OCI-M2 (cell line): ENCODE results near the gene TBCK.

Experiments
- DNase-seq: peaks from one replicate; lab custom pipeline; 2025; ENCODE audit not compliant: unreplicated experiment; lab: John Stamatoyannopoulos, UW

TBCK gene

DNA sequence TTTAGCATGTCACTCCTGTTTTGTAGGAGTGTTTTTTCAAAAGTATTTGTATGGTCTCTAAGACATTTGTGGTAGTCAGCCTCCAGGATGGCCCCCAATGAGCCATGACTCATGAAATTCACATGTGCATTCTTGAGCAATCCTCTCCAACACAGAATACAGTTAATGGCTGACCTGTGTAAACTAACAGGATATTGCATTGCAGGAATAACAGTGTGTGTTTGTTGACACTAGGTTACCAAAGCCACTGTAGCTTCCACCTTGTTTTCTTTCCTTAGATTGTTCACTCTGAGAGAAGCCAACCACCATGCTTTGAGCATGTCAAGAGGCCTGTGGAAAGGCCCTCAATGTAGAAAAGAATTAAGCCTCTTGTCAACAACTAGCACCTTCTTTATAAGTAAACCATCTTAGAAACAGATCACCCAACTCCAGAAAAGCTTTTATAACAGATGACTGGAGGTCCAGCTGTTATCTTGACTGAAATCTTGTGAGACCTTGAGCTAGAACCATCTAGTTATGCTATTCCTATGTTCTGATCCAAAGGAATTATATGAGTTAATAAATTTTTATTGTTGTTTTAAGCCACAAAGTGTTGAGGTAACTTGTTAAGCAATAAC is 28.5 kb downstream of the TBCK start:
- DNase-seq, result no peak

DNA sequence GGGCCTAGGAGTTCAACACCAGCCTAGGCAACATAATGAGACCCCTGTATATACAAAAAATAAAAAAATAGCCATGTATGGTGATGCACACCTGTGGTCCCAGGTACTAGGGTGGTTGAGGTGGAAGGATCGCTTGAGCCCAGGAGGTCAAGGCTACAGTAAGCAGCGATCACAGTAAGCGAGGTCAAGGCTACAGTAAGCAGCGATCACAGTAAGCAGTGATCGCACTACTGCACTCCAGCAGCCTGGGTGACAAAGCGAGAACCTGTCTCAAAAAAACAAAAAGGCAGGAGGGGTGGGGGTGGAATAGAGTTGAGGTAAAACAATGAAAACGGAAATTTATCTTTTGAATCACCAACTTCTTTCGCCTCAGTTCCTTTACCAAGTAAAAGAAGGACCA is 29.4 kb downstream of the TBCK start:
- no peak for DNase-seq

DNA sequence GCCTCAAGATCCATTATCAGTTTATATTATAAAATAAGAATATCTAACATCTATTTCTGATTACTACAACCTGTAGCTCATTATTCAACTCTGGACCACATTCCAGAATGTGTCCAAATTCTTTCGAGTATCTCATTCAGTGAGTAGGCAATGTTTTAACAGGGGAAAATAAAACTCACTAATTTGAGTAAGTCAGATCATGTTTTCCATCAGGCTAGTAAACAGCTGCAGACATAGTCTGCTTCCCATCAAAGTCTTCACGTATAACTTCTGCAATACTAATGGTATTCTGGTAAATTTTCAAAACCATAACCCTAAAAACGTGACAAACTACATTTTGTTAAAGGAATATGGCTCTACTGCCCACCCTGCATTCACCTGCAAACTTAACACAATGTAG is 31.8 kb downstream of the TBCK start:
- no peak for DNase-seq

DNA sequence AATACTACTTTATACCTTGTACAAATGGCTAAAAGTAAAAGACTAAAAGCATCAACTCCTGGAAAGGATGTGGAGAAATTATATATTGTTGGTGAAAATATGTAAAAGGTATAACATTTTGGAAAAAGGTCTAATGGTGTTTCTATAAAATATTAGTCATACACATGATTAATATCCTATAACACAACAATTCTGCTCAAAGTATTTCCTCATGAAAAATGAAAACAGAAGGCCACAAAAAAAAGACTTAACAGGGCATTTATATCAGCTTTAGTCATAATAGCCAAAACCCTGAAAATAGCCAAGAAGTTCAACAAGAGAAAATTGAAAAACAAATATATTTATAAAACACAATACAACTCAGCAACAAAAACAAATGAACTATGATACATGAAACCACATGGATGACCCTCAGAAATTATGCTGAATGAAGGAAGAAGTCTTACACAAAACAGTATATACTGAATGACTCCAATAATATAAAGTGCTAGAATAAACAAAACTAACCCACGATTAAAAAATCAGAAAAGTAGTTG is 38.8 kb downstream of the TBCK start:
- no peak for DNase-seq

DNA sequence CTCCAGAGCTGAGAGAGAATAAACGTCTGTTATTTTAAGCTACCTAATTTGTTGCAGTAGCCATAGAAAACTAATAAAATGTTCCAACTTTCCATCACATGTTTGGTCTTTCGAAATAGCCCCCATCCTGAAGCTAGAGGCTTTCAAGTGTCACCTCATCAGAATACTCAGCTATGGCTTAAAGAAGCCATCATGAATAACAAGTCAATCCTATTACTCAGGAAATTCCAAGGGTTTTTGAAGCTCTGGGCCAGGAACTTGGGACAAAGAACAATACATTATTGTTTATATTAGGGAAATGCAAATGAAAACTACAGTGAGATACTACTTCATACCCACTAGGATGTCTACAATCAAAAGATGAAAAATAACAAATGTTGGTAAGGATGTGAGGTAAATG is 42.2 kb downstream of the TBCK start:
- no peak for DNase-seq

DNA sequence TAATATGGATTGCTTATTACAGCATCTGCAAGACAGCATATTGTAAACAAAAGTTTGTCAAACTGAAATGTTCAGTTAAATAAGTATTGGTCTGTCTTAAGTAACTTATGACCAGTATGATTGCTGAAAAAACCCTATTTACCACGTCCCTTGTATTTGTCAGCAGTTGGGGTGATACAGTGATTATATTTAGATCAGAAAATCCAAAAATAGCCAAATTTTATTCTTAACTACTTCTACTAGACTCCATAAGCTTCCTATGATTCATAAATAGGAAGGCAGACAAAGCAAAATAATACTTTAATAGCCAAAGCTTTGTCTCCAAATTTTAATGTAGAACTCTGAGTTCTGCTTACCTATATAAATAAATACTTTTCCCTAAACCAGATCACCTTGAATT is 45.3 kb downstream of the TBCK start:
- no peak for DNase-seq

DNA sequence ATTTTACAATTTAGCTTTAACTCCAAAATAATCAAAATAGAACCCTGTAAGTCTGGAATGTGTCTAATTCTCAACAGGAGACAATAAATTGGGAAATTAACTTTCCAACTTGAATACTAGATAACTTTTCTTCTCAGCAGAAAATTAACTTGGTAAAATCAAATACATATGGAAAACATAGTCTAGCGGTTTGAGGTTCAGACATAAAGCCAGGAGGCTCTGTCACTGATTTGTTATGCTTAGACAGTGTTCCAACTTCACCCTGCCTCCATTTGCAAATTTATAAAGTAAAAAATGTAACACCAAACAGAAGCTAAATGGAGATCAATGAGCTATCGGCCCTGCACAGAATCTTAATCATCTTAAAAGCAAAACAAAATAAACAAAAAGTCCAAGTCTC is 46.3 kb downstream of the TBCK start:
- DNase-seq, result no peak

DNA sequence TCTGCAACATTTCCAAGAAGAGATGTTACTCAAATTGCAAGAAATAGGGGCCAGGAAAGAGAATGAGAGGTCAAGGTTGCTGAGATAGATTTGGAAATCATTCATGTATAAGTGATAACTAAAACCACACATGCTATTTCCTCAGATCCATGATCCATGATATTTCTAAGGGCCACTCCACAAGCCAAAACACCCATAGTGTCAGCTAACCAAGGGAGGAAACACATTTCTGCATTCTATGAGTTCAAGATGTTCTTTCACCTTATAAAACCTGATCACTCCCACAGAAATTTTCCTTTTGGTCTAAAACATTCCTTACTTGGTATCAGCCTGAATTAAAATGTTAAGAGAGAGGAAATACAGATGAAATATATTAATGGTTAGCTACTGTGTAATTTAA is 47.2 kb downstream of the TBCK start:
- no peak for DNase-seq

DNA sequence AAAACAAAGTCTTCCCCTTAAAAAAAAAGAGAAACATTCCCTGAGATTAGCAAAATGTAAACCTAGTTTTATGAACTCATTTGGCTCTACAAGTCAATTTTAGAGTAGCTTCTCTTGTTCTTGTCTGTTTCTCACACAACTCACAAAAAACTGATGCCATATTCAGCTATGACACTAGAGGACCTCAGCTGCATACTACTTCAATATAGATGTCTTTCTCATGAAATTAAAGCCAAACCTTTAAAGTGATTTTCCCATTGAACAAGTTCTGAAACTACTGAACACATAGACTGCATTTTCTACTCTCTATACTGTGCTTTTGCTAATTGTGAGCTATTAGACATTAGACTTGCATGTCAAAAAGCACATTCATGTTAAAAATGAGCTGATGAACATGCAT is 49.8 kb downstream of the TBCK start:
- no peak for DNase-seq

DNA sequence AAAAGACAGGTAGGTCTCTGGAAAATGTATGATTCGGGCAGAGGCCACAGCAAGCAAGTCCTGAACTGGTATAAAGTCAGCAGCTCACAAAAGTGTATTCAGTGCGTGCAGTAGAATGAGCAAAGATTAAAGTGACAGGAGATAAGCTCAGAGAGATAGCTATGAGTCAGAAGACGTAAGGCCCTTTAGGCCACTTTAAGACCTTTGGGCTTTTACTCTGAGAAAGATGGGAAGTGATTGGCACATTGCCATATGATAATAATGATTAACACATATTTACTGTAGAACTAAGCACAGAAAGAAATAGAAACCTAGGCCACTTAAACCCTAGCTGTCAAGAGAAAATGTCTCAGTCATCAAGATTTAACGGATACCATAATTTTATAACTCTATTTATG is 51.7 kb downstream of the TBCK start:
- DNase-seq, result no peak

DNA sequence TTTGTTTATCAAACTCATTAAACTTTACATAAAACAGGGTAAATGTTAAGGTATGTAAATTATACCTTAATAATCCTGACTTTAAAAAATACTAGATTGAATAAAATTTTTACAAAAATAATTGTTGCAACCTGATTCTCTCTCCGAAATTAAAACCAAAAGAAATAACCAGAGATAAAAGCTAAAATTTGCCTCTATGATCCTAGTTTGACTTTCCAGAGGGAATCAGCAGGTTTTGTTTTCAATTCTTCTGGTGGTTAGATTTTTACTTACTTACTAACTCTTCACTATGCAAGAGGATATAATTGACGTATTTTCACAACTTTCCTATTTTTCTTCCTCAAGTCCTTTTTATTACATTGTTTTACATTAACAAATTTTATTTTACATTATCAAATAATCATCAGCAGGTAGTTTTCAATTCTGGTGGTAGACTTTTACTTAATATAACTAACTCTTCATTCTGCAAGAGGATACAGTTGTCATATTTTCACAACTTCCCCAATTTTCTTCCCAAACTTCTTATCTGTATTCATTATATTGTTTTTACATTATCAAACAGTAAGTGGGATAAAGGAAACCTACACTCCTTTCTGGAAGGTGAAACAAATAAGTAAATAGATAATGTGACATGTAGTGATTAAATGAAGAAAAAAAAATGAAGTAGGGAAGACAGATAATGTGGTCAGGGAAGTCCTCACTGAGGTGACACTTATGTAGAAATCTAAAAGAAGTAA is 52.2 kb downstream of the TBCK start:
- no peak for DNase-seq

DNA sequence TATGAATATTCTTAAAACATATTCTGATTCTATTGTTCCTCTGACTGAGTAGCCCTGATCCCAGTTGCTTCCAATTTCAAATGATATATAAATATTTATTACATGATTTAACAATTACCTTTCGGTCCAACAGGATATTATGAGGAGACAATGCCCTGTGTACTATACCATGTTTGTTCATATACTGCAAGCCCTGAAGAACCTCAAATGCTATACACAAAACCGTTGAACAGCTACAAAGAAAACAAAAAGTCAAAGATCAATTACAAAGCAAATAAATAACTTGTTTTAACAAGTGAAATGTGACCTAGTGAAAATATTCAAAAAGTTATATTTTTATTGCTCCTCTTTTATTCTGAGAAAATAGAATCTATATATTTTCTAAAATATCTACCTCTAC is 54.0 kb downstream of the TBCK start:
- DNase-seq, result no peak

DNA sequence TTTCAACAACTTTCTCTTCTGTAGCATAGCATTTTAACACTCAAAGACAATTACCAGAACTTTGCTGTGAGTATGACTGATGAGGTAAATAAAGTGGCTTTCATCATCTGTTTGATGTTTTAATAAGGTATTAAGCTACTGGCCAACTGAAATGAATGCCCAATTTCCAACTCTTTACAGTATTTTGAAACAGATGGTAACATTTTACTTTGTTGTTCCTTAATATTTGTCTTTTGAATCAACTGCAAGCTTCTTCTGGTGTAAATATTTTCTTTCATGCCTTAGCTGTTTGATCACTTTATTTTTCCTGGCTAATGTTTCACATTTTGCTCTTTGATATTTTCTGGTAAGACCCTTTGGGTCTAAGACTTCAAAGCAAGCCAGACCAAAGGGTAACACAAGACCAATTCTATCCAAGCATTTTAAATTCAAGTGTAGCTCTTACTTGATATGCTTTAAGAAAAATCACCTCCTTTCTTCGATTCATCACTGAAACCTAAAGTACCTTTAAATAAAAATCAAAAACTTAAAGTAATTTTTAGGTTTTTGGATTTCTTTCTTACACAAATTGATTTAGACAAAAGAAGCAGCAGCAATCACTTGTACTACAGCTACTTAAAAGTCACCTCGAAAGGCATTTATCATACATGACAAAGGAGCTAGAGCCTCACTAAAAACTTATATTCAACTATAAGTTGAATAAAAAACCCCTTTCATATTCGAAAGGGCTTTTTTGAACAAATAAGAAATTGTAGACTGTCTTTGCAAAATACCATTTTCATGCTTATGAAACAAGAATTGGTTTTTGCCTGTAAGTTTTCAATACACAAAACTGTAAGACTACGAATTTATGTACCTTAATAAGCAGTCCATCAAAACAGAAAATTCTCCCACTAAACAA is 57.6 kb downstream of the TBCK start:
- DNase-seq, result no peak

DNA sequence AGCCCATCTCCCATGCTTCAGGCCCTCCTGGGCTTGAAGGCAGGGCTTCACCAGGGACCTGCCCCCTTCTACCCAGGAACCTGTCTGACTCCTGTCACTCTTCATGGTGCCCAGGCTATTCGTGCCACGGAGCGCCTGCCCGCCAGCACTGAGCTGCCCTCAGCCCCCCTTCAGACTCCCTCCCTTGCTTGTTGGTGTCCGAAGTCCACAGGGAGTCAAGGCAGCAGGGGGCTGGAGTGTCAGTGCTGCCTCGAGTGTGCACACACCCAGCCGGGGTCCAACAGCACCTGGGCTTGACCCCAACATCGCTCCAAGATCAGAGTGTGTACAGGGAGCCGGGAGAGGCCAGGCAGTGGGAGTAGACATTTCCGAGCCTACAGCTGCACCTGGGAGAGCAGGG is 59.8 kb downstream of the TBCK start:
- DNase-seq, result no peak

DNA sequence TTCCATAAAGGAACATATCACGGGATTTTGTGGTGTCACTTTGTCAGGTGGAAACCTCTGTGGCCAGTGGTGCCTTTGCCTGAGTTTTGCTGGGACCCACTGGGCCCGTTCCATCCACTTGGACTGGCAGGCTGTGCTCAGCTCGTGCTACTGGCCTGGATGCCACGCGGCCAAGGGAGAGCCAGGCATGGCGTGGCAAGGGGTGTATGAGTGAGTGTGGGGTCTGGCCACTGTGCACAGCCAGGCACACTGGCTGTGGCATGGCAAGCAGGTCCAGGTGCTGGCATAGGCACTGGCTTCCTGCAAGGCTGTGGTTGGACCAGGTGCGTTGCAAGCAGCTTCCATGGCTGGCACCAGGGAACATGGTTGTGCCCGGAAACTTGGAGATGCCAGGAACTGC is 60.8 kb downstream of the TBCK start:
- DNase-seq, result no peak

DNA sequence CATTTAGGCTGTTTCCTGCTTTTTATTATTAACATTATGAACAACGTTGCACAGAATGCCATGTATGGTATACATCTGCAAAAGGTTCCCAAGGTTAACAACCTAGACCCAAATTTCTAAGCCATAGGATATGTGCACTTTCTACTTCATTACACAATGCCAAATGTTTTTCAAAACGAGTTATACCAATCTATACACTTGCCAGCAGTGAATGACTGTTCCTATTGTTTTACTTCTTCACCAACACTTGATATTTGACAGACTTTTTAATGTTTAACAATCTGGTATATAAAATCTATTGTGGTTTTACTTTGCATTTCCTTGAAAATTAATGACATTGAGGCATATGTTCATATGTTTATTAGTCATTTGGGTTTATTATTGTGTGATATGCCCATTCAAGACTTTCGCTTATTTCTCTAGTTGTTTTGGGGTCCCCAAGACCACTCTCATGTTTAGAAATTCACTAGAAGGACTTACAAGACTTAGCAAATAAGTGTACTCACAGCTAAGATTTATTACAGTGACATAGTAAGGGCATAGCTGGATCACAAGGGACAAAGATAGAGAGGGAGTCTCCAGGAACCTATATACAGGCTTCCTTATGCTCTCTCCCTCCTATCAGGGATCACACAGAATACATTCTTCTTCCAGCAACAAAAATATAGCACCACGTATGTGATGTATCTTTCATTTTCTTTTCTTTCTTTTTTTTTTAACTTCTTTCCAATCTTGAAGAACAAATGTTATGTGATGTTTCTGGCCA is 62.5 kb downstream of the TBCK start:
- DNase-seq, result no peak

DNA sequence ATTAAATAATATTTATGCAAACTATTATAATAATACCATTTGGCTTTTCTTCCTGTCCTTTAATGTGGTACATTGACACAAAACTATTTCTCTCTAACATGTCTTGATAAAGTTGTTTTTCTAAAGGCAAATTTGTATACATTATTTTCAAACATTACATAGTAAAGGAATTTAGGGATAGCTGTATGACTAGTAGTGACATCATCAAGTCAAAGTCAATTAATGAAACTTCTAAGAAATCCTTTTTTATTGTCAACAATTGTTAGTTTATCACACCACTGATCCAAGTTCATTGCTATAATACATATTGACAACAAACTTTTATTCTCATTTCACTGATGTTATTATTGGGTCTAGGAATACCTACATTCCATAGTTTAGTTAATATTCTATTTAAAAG is 68.4 kb downstream of the TBCK start:
- DNase-seq, result no peak

DNA sequence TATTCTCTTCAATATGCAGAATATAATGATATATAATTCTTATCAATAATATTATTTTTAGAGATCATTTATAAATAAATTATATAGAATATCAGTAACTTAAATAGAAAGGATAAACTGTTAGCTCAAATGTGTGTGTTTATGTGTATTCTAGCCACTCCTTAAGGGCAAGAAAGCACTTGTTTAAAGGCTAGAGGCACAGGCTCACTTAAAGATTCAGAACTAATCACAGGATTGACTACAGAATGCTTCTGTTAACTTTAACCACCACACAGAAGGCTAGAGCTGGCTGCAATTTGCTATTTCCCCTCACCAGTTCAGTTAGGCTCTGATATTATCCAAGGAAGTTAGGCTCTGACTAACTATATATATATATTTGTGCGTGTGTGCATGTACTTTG is 69.6 kb downstream of the TBCK start:
- no peak for DNase-seq

DNA sequence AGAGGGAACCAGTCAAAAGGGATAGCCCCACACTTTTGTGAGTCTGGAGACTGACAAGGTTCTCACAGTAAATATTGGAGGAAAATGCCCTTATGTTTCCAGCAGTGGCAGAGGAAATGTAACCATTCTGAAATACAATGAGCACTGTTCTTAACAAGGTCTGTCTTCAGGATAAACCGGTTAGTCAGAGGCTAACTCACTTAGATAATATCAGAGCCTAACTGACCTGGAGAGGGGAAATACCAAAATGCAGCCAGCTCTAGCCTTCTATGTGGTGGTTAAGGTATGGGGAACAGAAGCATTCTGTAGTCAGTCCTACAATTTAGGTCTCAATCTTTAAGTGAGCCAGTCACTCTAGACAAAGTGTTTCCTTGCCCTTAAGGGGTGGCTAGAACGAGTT is 70.8 kb downstream of the TBCK start:
- no peak for DNase-seq

DNA sequence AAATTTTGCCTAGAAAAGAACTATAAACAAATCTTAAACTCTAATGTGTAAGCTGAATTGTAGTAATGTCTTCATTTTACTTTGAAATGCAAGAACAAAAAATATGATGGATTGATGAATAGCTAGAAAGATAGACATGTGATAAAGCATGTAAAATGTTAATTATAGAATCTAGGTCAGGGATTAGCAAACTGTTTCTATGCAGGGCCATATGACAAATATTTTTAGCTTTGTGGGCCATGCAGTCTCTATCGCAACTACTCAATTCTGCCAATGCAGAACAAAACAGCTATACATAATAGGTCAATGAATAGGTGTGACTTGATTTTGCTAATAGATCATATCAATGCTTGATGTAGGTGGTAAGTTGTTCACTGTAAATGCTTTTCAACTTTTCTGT is 75.3 kb downstream of the TBCK start:
- DNase-seq, result no peak

DNA sequence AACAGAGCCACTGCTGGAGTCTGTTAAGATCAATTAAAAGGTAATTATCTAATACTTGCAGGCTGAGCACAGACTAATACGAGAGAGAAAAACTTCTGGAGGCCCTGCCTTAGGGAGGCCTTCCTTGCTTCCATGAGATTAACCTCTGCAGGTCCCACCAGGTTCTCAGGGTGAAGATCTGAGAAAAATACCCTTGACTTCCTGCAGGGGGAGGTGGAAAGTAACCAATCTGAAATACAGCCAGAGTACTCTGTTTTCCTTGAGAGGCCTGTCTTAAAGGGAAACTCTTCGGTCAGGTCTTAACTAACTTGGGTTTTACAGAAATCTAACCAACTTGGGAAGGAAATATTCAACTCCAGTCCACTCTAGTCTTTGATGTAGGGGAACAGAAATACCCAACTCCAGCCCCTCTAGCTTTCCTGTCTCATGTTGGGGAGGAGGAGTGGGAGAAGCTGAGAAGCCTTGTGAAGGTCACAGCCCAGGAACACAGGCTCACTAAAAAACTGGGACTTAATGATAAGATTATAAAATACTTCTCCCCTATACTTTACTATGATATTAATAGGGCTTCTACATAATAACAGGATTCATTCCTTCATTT is 77.1 kb downstream of the TBCK start:
- no peak for DNase-seq
